UCSD-AML1 (cell line): Measurements from ENCODE around the gene ARFGEF2.
A peak's percentile ranks its signal among the peaks of the same experiment; 100 is the strongest.
"Not testable (repeated sequence)": the region's sequence is repeated elsewhere in the genome, so short reads cannot be mapped to it uniquely, and the experiment has no call there.

ENCODE experiments used
- DNase-seq: peaks from one replicate; lab custom pipeline; 2025; ENCODE audit not compliant: unreplicated experiment; lab: John Stamatoyannopoulos, UW

ARFGEF2 gene

DNA sequence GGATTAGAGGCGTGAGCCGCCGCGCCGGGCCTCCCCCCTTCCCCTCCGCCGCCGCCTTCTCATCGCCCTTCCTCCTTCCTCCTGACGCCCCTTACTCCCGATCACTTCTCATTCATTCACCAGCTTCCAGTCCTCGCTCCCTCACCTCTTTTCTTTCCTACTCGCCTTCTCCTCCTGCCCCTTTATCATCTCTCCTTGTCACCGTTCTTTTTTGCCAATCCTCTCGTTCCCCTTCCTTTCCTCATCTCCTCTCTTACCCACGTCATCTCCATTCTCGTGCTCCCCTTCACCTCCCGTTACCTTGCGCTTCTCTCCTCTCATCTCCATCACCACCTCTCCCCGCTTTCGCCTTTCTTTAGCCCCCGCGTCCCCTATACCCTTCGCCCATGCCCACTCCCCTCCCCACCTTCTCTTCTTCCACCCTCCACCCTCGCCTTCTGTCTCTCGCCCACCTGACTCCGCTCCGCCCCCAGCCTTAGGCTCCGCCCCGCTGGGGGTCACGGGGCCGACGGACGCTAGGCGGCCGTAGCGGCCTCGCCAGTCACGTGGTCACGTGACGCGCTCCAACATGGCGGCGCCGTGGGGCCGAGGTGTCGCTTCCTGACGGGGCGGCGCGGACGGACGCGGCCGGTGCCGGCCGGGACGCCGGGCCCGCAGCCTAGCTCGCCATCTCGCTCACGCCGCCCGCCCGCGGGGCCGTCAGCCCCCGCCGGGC, at the start of gene ARFGEF2:
TSS of gene ARFGEF2 (plus strand) at position 544 of the 715 bp plus-strand sequence. CDS start 179 bp downstream, outside the sequence.
- DNase-seq = peak; percentile 96

DNA sequence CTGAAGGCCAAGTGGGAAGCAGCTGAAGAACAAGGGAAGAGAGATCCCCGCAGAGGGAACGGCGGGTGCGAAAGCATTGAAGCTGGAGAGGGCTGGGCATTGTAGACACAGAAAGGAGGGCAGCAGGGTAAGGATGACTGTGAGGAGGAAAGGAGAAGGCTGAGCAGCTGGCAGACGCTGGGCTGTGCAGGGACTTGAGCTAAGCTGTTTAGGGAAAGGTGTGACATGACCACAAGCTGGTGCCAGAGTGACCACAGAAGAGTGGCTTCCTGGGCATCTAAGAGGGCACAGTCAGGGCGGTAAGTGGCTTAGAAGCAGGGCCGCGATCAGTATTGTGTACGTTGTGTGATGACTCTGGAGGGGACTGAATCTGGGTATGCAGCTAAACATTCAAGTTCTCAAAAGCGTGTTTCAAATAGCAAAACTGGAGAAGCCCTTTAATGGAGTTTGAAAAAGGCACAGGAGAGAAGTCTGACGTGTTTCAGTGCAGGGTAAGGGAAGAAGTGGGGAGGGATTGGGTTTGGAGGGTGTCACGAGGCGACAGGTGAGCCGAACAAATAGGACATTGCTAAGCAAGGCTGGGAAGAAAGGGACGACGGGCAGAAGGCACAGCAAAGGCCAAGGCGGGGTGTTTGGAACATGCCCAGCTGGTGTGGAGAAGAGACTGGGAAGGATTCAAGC, 46.1 kb upstream of the ARFGEF2 start:
- DNase-seq = no peak

DNA sequence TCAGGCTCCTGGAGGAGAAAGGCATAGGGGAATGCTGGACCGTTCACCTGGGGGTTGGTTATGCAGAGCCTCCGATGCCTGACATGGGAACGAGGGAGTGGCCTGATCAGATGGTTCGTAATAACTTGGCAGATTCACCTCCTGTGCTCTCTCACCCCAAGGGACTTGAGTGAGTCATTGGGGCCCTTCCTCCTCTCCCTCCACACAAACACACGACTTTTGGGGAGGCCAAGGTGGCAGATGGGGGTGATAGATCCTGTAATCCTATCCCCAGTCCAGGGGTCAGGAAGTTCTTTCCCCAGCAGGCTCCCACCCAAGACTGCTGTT, 45.6 kb upstream of the ARFGEF2 start:
- no peak for DNase-seq

DNA sequence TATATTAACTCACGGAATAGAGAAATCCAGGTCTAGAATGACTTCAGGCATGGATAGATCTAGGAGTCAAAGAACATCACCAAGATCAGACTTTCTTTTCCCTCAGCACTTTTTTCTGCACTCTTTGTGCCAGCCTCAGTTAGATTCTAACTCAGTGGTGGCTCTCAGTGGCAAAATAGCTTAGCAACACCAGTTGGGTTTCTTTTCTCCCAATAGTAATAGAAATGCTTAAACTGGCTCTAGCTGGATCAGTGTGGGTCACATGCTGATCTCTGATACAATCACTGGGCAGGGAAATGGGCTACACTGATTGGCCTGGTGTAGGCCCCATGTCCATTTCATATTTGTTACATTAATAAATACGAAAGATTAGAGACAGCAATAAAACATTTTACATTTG, 44.2 kb upstream of the ARFGEF2 start:
- no peak for DNase-seq

DNA sequence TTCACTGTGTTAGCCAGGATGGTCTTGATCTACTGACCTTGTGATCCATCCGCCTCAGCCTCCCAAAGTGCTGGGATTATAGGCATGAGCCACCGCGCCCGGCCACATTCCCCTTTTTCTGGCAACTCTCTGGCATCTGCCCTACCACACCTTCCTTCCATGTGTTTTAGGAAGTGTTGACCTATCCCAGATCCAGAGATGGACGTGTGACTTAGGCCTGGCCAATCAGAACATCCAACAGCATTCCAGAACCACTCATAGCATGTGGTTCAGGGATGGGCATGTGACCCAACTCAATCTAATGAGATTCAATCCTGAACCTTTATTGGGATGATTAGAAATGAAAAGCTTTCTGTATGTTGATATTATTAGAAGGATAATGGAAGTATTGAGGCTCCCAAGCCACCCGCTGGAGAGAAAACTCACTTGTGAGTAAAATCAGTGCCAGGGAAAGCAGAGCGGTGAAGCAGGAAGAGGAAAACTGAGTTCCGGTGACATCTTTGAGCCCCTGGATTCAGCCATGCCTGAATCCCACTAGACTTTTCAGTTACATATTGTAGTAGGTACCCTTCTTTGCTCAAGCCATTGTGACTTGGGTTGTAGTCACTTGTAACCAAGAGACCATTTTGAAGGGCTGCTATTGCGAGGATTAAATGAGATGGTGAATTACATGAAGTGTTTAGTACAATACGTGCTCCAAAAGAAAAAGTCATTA, 42.8 kb upstream of the ARFGEF2 start:
- no peak for DNase-seq

DNA sequence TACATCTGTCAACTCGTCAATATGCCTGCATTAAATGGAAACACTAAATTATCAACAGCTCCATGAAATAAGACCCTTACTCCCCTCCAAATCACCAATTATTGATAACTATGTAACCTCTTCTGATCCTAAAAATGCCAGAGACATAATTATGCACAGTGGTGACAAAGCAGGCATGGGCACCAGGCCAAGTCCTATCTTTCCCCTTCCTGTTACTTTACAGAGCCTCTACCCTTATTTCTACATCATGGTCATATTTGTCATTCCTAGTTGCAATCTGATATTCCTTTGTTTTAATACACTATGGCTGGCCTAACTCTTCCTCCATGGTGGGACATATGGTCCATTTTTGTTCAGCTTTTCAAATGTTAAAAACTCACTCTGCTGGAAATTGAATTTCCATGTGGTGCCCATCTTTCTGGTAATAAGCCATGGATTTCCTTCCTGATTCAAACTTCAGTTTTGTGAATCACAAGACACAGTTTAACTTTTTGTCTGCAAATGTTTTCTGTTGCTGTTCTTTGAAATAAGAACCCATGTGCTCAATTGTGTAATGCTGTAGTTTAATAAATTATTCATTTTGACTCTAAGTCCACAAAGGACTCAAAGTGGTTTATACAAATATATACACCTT, 41.8 kb upstream of the ARFGEF2 start:
- no peak for DNase-seq

DNA sequence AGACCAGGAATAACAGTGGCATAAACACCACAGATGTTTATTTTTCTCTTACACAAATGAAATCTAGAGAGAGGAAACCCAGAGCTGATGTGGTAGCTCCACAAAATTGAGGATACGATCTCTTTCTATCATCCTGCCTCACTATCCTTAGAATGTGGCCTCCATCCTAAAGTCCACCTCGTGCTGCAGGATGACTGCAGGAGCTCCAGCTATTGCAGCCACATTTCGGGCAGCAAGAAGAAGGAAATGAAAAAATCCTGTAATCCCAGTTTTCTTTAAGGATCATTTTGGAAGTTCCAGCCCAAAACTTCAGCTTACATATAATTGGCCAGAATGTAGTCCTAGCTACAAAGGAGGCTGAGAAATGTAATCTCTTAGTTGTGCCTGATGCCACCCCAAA, 41.2 kb upstream of the ARFGEF2 start:
- DNase-seq = no peak

DNA sequence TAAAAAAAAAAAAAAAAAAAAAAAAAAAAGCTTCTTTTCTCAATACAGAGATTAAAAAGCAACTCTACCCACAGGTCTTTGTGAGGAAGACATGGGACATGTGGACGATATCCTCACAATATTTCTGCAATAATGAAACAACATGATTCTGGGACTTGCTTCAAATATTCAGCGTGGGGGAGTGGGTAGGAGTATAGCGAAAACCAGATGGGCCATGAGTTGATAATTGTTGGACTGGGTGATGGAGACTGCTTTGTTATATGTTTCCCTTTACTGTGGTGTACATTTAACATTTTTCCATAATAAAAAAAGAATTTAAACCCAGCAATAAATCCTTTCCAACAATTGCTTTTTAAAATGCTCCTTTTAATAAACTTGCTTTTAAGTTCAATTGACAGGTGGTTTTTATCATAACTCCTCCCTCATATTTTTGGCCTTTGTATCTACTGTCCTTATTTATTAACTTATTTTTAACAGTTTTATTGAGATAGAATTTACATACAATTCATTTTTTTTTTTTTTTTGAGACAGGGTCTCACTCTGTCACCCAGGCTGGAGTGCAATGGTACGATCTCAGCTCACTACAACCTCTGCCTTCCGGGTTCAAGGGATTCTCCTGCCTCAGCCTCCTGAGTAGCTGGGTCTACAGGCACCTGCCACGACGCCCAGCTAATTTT, 40.4 kb upstream of the ARFGEF2 start:
- no peak for DNase-seq

DNA sequence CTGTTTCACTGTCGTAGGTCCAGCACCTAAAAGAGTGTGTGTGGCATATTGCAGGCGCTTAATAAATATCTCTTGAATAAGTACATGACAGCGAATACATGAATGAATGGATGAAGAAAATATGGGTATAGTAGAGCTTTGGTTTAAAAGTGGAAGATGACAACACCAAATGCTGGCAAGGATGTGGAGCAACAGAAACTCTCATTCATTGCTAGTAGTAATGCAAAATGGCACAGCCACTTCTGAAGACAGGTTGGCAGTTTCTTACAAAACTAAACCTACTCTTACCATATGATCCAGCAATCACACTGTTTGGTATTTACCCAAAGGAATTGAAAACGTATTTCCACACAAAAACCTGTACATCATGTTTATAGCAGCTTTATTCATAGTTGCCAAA, 36.3 kb upstream of the ARFGEF2 start:
- no peak for DNase-seq

DNA sequence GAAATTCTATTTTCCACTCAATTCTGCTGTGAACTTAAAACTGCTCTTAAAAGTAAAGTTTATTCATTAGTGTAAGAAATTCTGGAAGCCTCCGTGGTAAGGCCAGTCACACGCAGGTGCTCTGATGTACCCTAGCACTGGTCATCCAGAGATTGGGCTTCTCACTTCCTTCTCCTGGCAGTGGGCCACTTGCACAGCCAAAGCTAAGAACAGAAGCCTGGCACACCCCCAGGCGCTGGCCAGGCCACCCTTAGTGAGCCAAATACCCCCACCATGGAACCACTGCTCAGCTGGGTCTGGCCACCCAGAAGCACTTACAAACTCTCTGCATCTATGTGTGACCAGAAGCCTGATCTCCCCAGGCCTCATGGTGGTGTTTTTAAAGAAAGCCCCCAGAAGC, 35.3 kb upstream of the ARFGEF2 start:
- no peak for DNase-seq

DNA sequence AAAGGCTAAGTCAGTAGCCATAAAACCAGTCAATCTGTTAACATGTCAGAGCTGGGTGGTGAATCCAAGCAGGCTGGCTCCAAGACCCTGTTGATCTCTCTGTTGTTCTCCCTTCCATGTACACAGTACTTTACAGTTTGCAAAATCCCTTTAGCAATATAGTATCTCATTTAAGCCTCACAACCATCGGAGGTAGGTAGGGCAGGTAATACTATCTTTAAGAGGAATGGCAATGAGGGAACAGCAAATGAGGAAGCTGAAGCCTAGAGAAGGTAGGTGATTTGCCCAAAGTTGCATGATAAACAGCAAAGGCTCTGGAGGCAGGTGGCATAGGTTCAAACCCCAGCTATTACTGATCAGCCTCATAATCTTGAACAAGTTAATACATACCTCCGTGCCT, 34.7 kb upstream of the ARFGEF2 start:
- DNase-seq = no peak

DNA sequence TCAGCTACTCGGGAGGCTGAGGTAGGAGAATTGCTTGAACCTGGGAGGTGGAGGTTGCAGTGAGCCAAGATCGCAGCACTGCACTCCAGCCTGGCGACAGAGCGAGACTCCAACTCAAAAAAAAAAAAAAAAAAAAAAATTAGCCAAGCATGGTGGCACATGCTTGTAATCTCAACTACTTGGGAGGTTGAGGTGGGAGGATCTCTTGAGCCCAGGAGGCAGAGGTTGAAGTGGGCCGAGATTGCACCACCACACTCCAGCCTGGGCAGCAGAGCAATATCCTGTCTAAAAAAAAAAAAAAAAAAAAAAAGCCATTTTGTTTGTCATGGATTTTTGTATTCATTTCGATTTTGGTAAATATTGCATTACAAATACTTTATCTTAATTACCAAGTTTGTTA, 33.0 kb upstream of the ARFGEF2 start:
- DNase-seq = not testable (repeated sequence)

DNA sequence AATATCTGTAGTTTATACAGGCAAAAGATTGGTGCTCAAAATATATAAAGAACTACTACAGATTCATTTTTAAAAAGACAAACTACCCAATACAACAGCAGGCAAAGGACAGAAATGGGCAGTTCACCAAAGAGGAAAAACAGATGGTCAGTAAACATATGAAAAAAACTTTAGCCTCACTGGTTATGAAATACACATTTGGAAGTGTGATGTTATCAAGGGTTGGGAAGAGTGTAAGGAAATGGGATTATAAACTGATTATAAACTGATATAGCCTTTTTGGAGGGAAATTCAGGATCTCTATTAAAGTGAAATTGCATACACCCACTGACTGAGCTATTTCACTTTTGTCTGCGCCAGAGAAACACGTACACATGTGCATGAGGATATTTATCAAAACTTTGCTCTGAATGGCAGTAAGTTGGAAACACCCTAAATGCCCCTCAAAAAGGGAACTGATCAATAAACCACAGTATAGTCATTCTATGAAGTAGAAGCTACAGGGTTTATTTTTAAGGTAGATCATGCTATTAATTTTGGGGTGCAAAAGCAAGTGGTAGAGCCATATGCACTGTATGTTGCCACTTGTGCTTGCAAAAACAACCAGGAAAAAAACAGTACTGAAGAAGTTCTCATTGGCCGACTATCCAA, 32.2 kb upstream of the ARFGEF2 start:
- no peak for DNase-seq

DNA sequence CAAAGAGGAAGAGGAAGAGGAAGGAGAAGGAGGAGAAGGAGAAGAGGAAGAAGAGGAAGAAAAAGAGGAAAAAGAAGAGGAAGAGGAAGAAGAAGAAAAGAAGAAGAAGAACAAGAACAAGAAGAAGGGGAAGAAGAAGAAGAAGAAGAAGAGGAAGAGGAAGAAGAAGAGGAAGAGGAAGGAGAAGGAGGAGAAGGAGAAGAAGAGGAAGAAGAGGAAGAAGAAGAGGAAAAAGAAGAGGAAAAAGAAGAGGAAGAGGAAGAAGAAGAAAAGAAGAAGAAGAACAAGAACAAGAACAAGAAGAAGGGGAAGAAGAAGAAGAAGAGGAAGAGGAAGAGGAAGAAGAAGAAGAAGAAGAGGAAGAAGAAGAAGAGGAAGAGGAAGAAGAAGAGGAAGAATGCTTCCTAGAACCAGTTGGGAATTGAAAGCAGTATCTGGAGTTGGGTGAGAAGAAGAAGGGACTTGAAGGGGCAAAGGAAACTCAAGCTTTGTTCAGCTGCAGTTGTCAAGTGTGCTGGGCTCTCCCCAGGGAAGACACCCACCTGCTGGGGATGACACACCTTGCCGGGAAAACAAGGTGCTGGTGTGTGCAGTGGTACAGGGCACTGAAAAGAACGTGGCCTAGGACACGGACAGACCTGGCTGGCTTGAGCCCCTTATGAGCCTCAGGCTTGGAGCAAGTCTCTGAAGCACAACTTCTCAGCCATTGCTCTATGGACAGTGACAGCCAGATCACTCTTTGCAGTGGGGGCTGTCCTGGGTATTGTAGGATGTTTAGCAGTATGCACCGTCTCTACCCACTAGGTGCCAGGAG, 30.1 kb upstream of the ARFGEF2 start:
- no peak for DNase-seq

DNA sequence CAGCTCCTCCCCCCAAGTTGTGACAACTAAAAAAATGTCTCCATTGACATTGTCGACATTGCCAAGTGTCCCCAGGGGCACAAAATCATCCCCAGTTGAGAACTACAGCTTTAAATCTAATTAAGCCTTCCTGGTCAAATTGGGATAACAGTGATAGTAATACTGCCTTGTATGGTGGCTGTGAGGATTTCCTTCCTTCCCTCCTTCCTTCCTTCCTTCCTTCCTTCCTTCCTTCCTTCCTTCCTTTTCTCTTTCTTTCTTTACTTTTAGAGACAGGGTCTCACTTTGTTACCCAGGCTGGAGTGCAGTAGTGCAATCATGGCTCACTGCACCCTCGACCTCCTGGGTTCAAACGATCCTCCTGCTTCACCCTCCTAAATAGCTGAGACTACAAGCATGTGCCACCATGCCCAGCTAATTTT, 29.5 kb upstream of the ARFGEF2 start:
- DNase-seq = no peak

DNA sequence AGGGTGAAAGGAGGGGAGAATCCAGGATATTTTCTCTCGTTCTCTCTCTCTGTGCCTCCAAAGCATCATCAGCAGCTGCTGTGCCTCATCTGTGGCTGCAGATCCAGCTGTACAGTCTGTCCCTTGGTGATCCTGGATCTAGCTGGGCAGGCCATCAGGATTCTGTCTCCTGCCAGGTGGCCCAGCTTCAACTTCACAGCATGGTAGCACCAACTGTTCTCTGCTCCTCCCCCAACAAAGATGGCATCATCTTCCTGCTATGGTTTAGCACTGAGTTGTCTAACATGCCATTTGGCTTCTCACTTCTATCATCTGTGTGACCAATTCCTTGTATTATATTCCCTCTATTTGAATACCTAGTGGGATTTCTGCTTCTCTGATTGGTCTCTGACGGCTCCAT, 28.6 kb upstream of the ARFGEF2 start:
- DNase-seq = no peak

DNA sequence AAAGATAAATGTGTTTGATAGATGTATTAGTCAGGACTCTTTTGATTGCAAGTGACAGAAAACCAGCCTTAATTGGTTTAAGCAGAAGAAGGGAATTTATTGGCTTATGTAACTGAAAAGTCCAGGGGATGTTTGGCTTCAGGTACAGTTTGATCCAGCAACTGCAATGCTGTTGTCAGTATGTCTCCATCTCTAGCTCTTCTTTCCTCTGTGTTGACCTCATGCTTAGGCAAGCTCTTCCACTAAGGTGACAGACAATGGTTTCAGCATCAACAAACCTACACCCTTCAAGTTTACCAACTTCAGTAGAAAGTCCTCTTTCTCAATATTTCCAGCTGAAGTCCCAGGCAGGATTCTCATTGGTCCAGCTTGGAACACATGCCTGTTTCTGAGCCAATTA, 28.1 kb upstream of the ARFGEF2 start:
- no peak for DNase-seq

DNA sequence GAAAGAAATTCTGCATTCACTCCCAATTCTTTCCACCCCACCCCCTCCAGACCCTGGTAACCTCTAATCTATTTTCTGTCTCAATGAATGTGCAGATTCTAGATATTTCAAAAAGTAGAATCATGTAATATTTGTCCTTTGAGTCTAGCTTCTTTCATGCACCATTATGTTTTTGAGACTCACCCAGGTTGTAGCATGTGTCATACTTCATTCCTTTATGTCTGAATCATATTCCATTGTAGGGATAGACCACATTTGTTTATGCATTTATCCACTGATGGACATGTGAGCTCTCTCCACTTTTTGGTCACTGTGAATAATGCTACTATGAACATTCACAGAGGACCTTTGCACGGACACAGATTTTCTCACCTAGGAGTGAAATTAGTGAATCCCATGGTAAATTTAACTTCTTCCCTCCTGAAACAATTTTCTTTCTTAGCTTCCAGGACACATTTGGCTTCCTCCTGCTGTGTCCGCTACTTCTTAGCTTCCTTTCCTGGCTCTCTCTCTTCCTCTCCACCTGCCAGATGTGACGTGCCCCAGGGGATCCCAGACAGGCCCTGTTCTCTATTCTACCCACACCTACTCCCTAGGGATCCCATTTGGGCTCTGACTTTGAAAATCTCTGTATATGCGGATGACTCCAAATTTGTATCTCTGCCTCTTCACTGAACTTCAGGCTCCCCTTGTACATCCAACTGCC, 24.1 kb upstream of the ARFGEF2 start:
- no peak for DNase-seq

DNA sequence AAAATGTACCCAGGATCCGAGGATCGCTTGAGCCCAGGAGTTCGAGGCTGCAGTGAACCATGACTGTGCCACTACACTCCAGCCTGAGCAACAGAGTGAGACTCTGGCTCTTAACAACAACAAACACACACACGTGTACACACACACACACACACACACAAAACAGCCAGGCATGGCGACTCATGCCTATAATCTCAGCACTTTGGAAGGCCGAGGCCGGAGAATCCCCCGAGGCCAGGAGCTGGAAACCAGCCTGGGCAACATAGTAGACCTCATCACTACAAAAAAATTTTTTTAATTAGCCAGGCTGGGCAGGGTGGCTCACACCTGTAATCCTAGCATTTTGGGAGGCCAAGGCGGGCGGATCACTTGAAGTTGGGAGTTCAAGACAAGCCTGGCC, 23.3 kb upstream of the ARFGEF2 start:
- DNase-seq = no peak
